Measurements from ENCODE around the gene KANK2. TPM values are rescaled to one million over a fixed set of nuclear protein-coding genes. Genes with fewer than 3 reads are reported as not detected.
"Not testable (repeated sequence)": the region's sequence is repeated elsewhere in the genome, so short reads cannot be mapped to it uniquely, and the experiment has no call there.

KANK2 gene
- total RNA-seq, 4 donors from 2014 or later = 326 to 762 (median 535) TPM

- peak overlapping the region; percentile 93 to 96 for H3K27ac ChIP-seq
- peaks cover 24 to 31% of the 10 kb centered on the region in 2 donors for H3K4me1 ChIP-seq
- no peaks in the 10 kb centered on the region for H3K27me3 ChIP-seq
- no peaks in the 10 kb centered on the region for H3K9me3 ChIP-seq
- peak; percentile 92 to 96 for DNase-seq
- no peaks in the 10 kb centered on the region for H3K36me3 ChIP-seq
- intact Hi-C loops (cut with DNase I; ENCODE audit: low total_unique reads) = loop anchor here (5.0 kb wide), 1 partner anchor 32 kb away; the partner anchor contains the start of gene KANK2
- TF ChIP-seq POLR2A (IDR thresholded peaks at IDR 0.05) (peak in 1 of 2 donors; percentile 25), CTCF (IDR thresholded peaks at IDR 0.05) (peak in 1 of 4 experiments; percentile 4)
- H3K4me3 ChIP-seq = no peak overlapping the region
These were observed 32.4 kb downstream of the KANK2 start for GRCh38 chr19:11164879-11165406.

- intact Hi-C loops (cut with DNase I; ENCODE audit: low total_unique reads) = loop anchor here (5.0 kb wide), 1 partner anchor 33 kb away; the partner anchor contains the start of gene KANK2
- H3K4me3 ChIP-seq = no peak overlapping the region
These were observed 33.0 kb downstream of the KANK2 start for GRCh38 chr19:11164296-11164695.

GRCh38 chr19:11160440-11160768 lies 36.9 kb downstream of the KANK2 start:
- not testable (repeated sequence) for H3K9me3 ChIP-seq, H3K4me3 ChIP-seq, DNase-seq, H3K27me3 ChIP-seq, H3K36me3 ChIP-seq
- peak overlapping the region; percentile 93 to 96 for H3K27ac ChIP-seq
- peaks cover 11 to 20% of the 10 kb centered on the region in 2 donors for H3K4me1 ChIP-seq
- intact Hi-C loops (cut with DNase I; ENCODE audit: low total_unique reads) = loop anchor here (5.0 kb wide), 1 partner anchor 37 kb away; the partner anchor contains the start of gene KANK2

More at GRCh38 chr19:11164296-11164695, 33.0 kb downstream of the KANK2 start:
- TF ChIP-seq POLR2A (IDR thresholded peaks at IDR 0.05) (no peak), CTCF (IDR thresholded peaks at IDR 0.05) (no peak)
- H3K27me3 ChIP-seq = no peaks in the 10 kb centered on the region
- H3K27ac ChIP-seq = peak overlapping the region; percentile 93 to 96
- H3K36me3 ChIP-seq = no peaks in the 10 kb centered on the region
- H3K4me1 ChIP-seq = peaks cover 24 to 26% of the 10 kb centered on the region in 2 donors
- H3K9me3 ChIP-seq = no peaks in the 10 kb centered on the region
- DNase-seq = no peak

- Histone ChIP-seq H3K27me3 (no peaks in the 10 kb centered on the region), H3K36me3 (no peaks in the 10 kb centered on the region), H3K9me3 (no peaks in the 10 kb centered on the region), H3K4me1 (peaks cover 9 to 16% of the 10 kb centered on the region in 2 donors), H3K27ac (peak overlapping the region; percentile 93 to 96), H3K4me3 (no peak overlapping the region)
- intact Hi-C loops (cut with DNase I; ENCODE audit: low total_unique reads) = loop anchor here (5.0 kb wide), 1 partner anchor 37 kb away; the partner anchor contains the start of gene KANK2
- no peak for TF ChIP-seq POLR2A (IDR thresholded peaks at IDR 0.05)
- TF ChIP-seq CTCF (IDR thresholded peaks at IDR 0.05) = peak in 2 of 4 experiments; percentile 24 to 37
- peak; percentile 76 to 85 for DNase-seq
These were observed 37.5 kb downstream of the KANK2 start for GRCh38 chr19:11159598-11160439.

GRCh38 chr19:11155373-11156120 lies 41.8 kb downstream of the KANK2 start, which contains the start of gene SPC24:
SPC24 (minus strand) TSS chr19:11155782; CDS start chr19:11155776, 6 bp downstream.
- Histone ChIP-seq H3K9me3 (no peaks in the 10 kb centered on the region), H3K36me3 (no peaks in the 10 kb centered on the region), H3K27ac (peak within 1 kb of the TSS; percentile 93 to 96), H3K4me1 (peaks cover 6 to 14% of the 10 kb centered on the region in 2 donors), H3K27me3 (no peaks in the 10 kb centered on the region), H3K4me3 (peak within 1 kb of the TSS; percentile 26 to 35)
- peak; percentile 94 to 96 for DNase-seq
- intact Hi-C loops (cut with DNase I; ENCODE audit: low total_unique reads) = no loop called here
- peak; percentile 38 to 45 for TF ChIP-seq POLR2A (IDR thresholded peaks at IDR 0.05)
- no peak for TF ChIP-seq CTCF (IDR thresholded peaks at IDR 0.05)

Data from uterus (tissue), 4 donors.